Kidney (tissue), 22 donors: ENCODE measurements around the gene ZBTB1. TPM values are rescaled to one million over a fixed set of nuclear protein-coding genes. Genes with fewer than 3 reads are reported as not detected.

Experiments used
- DNase-seq, 5 donors: peaks; one replicate each; pipeline ENCODE4 v3.0.0-alpha.2; 2013 to 2020
- FAIRE-seq: peaks from 2 replicates; lab custom pipeline; 2012; peaks lifted over from hg19 to GRCh38; lab: Jason Lieb, UNC
- H3K27ac ChIP-seq, 2 donors: one replicate each; pipeline ENCODE4 v1.7.0; 2013; ENCODE audit warnings: low read depth in 2 of 2, low read length in 2 of 2, inconsistent platforms in 1 of 2
- H3K27me3 ChIP-seq: one replicate; pipeline ENCODE4 v1.7.1; 2013; ENCODE audit warnings: low read length, inconsistent platforms; ENCODE audit not compliant: control insufficient read depth, insufficient read depth
- H3K36me3 ChIP-seq, 3 donors: one replicate each; pipeline versions ENCODE4 v1.7.0 to v1.7.1; 2013; ENCODE audit warnings: low read length in 3 of 3, control low read depth in 1 of 3, inconsistent platforms in 1 of 3; ENCODE audit not compliant: insufficient read depth in 3 of 3, control insufficient read depth in 2 of 3
- H3K4me1 ChIP-seq, 3 donors: one replicate each; pipeline versions ENCODE4 v1.7.0 to v1.7.1; 2013; ENCODE audit warnings: low read length in 3 of 3, inconsistent platforms in 1 of 3, low read depth in 1 of 3; ENCODE audit not compliant: control insufficient read depth in 2 of 3, insufficient read depth in 2 of 3
- H3K4me3 ChIP-seq, 3 donors: one replicate each; pipeline versions ENCODE4 v1.7.0 to v1.8.1; 2013; ENCODE audit warnings: low read length in 3 of 3, control low read depth in 1 of 3, inconsistent platforms in 1 of 3
- H3K9ac ChIP-seq, 3 donors: one replicate each; pipeline versions ENCODE4 v1.7.0 to v1.7.1; 2013; ENCODE audit warnings: low read length in 3 of 3, control low read depth in 1 of 3, inconsistent platforms in 1 of 3
- H3K9me3 ChIP-seq, 3 donors: one replicate each; pipeline versions ENCODE4 v1.7.0 to v1.7.1; 2013; ENCODE audit warnings: low read length in 3 of 3, control low read depth in 1 of 3, inconsistent platforms in 1 of 3; ENCODE audit not compliant: control insufficient read depth in 2 of 3, insufficient read depth in 1 of 3
- intact Hi-C: fragments of 100-400 bp; cut with DNase I; formaldehyde crosslinking; loops from one replicate; pipeline ENCODE4 v1.11.1; 2022
- long read RNA-seq, 10 donors: library from polyadenylated mRNA in 1 of 10; unstranded in 1 of 10; transcript quantifications; one replicate each; pipeline ENCODE4 v2.0.0 and lab custom pipeline, GENCODE V29; 2021 to 2026
- polyA plus RNA-seq: library from polyadenylated mRNA; stranded (reverse); fragments of 350-450 nt; fragmentation: Illumina TruSeq; extraction: RNeasy Lipid Tissue Mini Kit (QIAGEN cat#74804); gene quantifications from one replicate; pipeline ENCODE4 v1.2.3, GENCODE V29; 2014; ENCODE audit warnings: low read depth, low replicate concordance; ENCODE audit not compliant: insufficient read depth
- total RNA-seq: library from RNA; stranded (reverse); fragmentation: NEBNext Ultra II Directional; extraction: Animal tissue kit (Norgen Biotek cat#: 25700); gene quantifications from one replicate; pipeline ENCODE4 v1.2.1, GENCODE V29; 2021
- TF ChIP-seq, protein P1 (sequence below): IDR thresholded peaks from 3 replicates; pipeline ENCODE4 v1.5.1; 2012; ENCODE audit warnings: mild to moderate bottlenecking, moderate library complexity, borderline replicate concordance; ENCODE audit not compliant: insufficient read depth; ENCODE audit errors: extremely low read depth
- donor health status: control.
- donor health status: control.
- donor health status: control.
- donor health status: control.
- donor health status: control.
- donor health status: DM: yes; HTN: yes; CAD: no.
- donor health status: Normal renal cell carcinoma (clear cell type).

ZBTB1 gene, protein sequence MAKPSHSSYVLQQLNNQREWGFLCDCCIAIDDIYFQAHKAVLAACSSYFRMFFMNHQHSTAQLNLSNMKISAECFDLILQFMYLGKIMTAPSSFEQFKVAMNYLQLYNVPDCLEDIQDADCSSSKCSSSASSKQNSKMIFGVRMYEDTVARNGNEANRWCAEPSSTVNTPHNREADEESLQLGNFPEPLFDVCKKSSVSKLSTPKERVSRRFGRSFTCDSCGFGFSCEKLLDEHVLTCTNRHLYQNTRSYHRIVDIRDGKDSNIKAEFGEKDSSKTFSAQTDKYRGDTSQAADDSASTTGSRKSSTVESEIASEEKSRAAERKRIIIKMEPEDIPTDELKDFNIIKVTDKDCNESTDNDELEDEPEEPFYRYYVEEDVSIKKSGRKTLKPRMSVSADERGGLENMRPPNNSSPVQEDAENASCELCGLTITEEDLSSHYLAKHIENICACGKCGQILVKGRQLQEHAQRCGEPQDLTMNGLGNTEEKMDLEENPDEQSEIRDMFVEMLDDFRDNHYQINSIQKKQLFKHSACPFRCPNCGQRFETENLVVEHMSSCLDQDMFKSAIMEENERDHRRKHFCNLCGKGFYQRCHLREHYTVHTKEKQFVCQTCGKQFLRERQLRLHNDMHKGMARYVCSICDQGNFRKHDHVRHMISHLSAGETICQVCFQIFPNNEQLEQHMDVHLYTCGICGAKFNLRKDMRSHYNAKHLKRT
- total RNA-seq (46.8 TPM), polyA plus RNA-seq (13.3 TPM)
- long read RNA-seq, donor 1, full-length matches to known transcripts, result 1 of 24 reads
- long read RNA-seq, donor 1, partial matches to known transcripts, result 23 of 24 reads
- long read RNA-seq, donor 1, other reads (novel, unspliced or antisense), result 0 of 24 reads
- long read RNA-seq, donor 2, full-length matches to known transcripts, result 3 of 56 reads
- long read RNA-seq, donor 2, partial matches to known transcripts, result 53 of 56 reads
- long read RNA-seq, donor 2, other reads (novel, unspliced or antisense), result 0 of 56 reads
- long read RNA-seq, donor 3, partial matches to known transcripts, result 12 of 12 reads
- long read RNA-seq, donor 3, other reads (novel, unspliced or antisense), result 0 of 12 reads
- long read RNA-seq, donor 4, partial matches to known transcripts, result 7 of 8 reads
- long read RNA-seq, donor 4, other reads (novel, unspliced or antisense), result 0 of 8 reads
- long read RNA-seq, donor 5, result 0 reads
- long read RNA-seq, donor 6, partial matches to known transcripts, result 31 of 31 reads
- long read RNA-seq, donor 6, other reads (novel, unspliced or antisense), result 0 of 31 reads
- long read RNA-seq, donor 7, full-length matches to known transcripts, result 1 of 37 reads
- long read RNA-seq, donor 7, partial matches to known transcripts, result 25 of 37 reads
- long read RNA-seq, donor 7, other reads (novel, unspliced or antisense), result 11 of 37 reads
- long read RNA-seq, donor 8, partial matches to known transcripts, result 20 of 21 reads
- long read RNA-seq, donor 8, other reads (novel, unspliced or antisense), result 0 of 21 reads
- long read RNA-seq, donor 9, full-length matches to known transcripts, result 1 of 25 reads
- long read RNA-seq, donor 9, partial matches to known transcripts, result 24 of 25 reads
- long read RNA-seq, donor 9, other reads (novel, unspliced or antisense), result 0 of 25 reads
- long read RNA-seq, donor 10, full-length matches to known transcripts, result 1 of 16 reads
- long read RNA-seq, donor 10, partial matches to known transcripts, result 15 of 16 reads
- long read RNA-seq, donor 10, other reads (novel, unspliced or antisense), result 0 of 16 reads

DNA sequence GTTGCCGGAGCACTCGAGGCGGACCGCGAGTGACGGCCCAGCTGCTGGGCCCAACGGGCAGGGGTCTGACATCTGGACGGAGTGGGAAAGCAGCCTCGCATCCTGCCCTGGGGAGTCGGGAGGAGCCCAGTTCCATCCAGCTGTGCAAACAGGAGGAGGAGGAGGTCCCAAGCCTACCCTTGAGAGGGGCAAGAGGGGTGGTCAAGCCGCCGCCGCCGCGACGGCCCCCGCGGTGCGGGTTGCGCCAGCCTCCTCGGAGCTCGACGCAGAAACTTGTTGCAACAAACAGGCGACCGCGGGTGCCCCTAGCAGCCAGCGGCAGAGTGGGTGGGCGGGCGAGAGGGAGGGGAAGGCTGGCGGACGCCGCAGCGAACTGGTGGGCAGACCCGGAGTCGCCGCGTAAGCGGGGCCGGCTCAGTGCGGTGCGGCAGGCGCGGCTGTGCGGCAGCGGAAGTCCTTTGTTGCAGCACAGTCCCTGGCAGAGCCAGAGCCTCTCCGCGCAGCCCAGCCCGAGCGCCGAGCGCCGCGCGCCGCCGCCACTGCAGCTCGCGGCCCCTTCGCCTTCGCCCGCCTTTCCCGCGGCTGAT lies at the start of gene ZBTB1:
Gene ZBTB1 (plus strand): TSS at position 461 of the 587 bp plus-strand sequence. CDS start 16,735 bp downstream, outside the sequence.
- intact Hi-C loops, result no loop called here
- no peak for FAIRE-seq
- TF ChIP-seq, protein P1, sequence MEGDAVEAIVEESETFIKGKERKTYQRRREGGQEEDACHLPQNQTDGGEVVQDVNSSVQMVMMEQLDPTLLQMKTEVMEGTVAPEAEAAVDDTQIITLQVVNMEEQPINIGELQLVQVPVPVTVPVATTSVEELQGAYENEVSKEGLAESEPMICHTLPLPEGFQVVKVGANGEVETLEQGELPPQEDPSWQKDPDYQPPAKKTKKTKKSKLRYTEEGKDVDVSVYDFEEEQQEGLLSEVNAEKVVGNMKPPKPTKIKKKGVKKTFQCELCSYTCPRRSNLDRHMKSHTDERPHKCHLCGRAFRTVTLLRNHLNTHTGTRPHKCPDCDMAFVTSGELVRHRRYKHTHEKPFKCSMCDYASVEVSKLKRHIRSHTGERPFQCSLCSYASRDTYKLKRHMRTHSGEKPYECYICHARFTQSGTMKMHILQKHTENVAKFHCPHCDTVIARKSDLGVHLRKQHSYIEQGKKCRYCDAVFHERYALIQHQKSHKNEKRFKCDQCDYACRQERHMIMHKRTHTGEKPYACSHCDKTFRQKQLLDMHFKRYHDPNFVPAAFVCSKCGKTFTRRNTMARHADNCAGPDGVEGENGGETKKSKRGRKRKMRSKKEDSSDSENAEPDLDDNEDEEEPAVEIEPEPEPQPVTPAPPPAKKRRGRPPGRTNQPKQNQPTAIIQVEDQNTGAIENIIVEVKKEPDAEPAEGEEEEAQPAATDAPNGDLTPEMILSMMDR, result no peak

DNA sequence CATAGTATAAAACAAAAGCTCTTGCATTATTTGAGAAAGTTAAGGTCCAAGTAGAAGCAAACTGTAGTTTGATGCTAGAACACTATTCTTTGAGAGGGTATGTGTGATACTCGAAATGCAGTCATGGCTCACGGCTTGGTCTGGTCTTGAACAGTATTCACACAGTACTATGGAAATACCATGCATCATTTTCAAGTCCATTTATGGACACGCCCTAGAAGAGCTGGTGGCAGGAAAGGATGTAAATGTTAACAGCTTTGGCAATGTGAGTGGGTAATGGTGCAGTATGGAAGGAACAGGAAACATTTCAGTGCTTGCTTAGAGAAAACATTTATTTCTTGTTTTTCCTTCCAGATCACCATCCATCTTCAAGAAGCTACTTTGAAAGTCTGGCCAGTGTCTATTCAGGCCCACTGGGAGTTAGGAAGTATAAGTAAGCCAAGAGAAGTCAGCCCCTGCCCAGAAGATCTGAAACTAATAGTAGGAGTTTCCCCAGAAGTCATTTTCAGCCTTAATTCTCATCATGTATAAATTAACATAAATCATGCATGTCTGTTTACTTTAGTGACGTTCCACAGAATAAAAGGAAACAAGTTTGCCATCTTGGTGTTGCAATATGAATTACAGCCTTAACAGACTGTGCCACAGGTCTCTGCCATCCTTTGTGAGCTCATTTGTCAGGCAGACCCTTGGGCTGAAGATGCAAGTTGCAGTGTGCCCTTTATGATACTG lies 45.0 kb upstream of the ZBTB1 start:
- FAIRE-seq, result no peak
- Histone ChIP-seq H3K4me1 (peaks cover 0 to 7% (median 2%) of the 10 kb centered on the region in 3 donors), H3K9ac (no peak overlapping the region), H3K27ac (no peak overlapping the region), H3K9me3 (no peaks in the 10 kb centered on the region), H3K36me3 (peaks cover 2 to 18% (median 4%) of the 10 kb centered on the region in 3 donors), H3K27me3 (no peaks in the 10 kb centered on the region), H3K4me3 (no peak overlapping the region)
- TF ChIP-seq, protein P1, result no peak
- intact Hi-C loops, result no loop called here
- DNase-seq, result no peak

More for the DNA sequence above, at the start of gene ZBTB1:
- peak within 1 kb of the TSS; percentile 98 to 100 for H3K27ac ChIP-seq
- H3K27me3 ChIP-seq, result no peaks in the 10 kb centered on the region
- H3K9ac ChIP-seq, result peak within 1 kb of the TSS; percentile 76 to 83 (median 80)
- H3K4me1 ChIP-seq, result peaks cover 2 to 21% (median 13%) of the 10 kb centered on the region in 3 donors
- DNase-seq, result peak; percentile 91 to 97 (median 92)
- no peaks in the 10 kb centered on the region for H3K36me3 ChIP-seq
- H3K9me3 ChIP-seq, result no peaks in the 10 kb centered on the region
- H3K4me3 ChIP-seq, result peak within 1 kb of the TSS; percentile 83 to 84 (median 84)
